Osteocyte (in vitro differentiated cells): ENCODE measurements around the gene HS6ST1. TPM values are rescaled to one million over a fixed set of nuclear protein-coding genes. Genes with fewer than 3 reads are reported as not detected.

Experiments
- DNase-seq: peaks from one replicate; pipeline ENCODE4 v3.0.0; 2021; ENCODE audit warnings: mixed read lengths; ENCODE audit not compliant: unreplicated experiment; ENCODE audit errors: extremely low spot score
- H3K27ac Mint-ChIP-seq: one replicate; pipeline ENCODE4 v1.8.0; 2021; ENCODE audit warnings: mild to moderate bottlenecking, mixed read lengths; ENCODE audit not compliant: unreplicated experiment
- H3K27me3 Mint-ChIP-seq: one replicate; pipeline ENCODE4 v1.8.0; 2021; ENCODE audit warnings: mixed read lengths; ENCODE audit not compliant: unreplicated experiment
- H3K36me3 Mint-ChIP-seq: one replicate; pipeline ENCODE4 v1.8.0; 2021; ENCODE audit warnings: mixed read lengths; ENCODE audit not compliant: unreplicated experiment
- H3K4me1 Mint-ChIP-seq: one replicate; pipeline ENCODE4 v1.8.0; 2021; ENCODE audit warnings: mixed read lengths; ENCODE audit not compliant: unreplicated experiment
- H3K4me3 Mint-ChIP-seq: one replicate; pipeline ENCODE4 v1.8.0; 2021; ENCODE audit warnings: mild to moderate bottlenecking, moderate library complexity, mixed read lengths; ENCODE audit not compliant: unreplicated experiment
- H3K9me3 Mint-ChIP-seq: one replicate; pipeline ENCODE4 v1.8.0; 2021; ENCODE audit warnings: mixed read lengths; ENCODE audit not compliant: unreplicated experiment
- total RNA-seq: library from RNA; stranded (reverse); gene quantifications from 2 replicates; pipeline ENCODE4 v1.2.1, GENCODE V29; 2021
- TF ChIP-seq, protein P1 (sequence below): fragments of 200-600 bp; sonication (generic); IDR thresholded peaks from 2 replicates; pipeline ENCODE4 v1.5.0; 2021; ENCODE audit warnings: antibody characterized with exemption, mild to moderate bottlenecking, moderate library complexity

The HS6ST1 gene
- total RNA-seq, 1 donor from 2014 or later: 43.0 TPM

DNA sequence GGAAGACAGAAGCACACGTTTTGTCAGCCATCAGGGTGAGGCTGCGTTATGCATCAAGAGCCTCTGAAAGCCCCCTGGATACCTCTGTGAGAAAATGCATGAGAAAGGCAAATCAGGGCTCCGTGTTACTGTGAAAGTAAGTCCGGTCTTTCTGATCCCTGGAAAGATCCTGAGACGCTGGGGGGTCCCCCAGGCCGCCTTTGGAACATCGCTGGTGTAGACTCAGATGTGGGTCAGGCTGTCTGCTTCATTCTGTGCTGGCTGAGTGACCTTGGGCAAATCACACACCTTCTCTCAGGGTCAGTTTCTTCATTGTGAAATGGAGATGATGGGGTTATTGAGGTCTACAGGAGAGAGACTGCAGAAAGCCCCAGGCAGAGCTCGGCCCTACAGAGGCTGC is 42.0 kb upstream of the HS6ST1 start:
- Mint-ChIP-seq H3K27ac (no peak overlapping the region), H3K9me3 (no peaks in the 10 kb centered on the region), H3K36me3 (no peaks in the 10 kb centered on the region), H3K27me3 (no peaks in the 10 kb centered on the region), H3K4me3 (no peak overlapping the region), H3K4me1 (peaks cover 44% of the 10 kb centered on the region)
- TF ChIP-seq, protein P1, sequence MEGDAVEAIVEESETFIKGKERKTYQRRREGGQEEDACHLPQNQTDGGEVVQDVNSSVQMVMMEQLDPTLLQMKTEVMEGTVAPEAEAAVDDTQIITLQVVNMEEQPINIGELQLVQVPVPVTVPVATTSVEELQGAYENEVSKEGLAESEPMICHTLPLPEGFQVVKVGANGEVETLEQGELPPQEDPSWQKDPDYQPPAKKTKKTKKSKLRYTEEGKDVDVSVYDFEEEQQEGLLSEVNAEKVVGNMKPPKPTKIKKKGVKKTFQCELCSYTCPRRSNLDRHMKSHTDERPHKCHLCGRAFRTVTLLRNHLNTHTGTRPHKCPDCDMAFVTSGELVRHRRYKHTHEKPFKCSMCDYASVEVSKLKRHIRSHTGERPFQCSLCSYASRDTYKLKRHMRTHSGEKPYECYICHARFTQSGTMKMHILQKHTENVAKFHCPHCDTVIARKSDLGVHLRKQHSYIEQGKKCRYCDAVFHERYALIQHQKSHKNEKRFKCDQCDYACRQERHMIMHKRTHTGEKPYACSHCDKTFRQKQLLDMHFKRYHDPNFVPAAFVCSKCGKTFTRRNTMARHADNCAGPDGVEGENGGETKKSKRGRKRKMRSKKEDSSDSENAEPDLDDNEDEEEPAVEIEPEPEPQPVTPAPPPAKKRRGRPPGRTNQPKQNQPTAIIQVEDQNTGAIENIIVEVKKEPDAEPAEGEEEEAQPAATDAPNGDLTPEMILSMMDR: no peak
- no peak for DNase-seq

DNA sequence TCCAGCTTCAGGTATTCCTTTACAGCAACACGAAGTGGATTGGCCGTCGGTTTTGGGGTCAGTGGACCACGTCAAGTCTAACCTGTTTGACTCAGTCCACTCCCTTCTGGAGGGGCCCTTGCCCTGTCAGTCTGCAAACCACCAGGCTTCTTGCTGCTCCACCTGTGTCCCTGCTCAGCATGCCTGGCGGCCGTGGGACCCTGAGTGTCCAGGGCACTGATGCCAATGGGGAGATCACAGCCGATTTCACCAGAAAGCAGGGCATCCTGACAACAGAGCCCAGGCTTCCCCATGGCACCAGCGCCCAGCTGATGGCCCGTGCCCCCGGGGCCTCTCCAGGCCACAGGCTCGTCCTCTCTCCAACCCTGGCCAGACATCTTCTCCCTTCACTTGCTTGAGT is 41.2 kb upstream of the HS6ST1 start:
- no peaks in the 10 kb centered on the region for H3K36me3 Mint-ChIP-seq
- no peaks in the 10 kb centered on the region for H3K27me3 Mint-ChIP-seq
- DNase-seq: peak; percentile 77
- H3K9me3 Mint-ChIP-seq: no peaks in the 10 kb centered on the region
- no peak overlapping the region for H3K4me3 Mint-ChIP-seq
- TF ChIP-seq, protein P1: no peak
- H3K27ac Mint-ChIP-seq: no peak overlapping the region
- H3K4me1 Mint-ChIP-seq: peaks cover 35% of the 10 kb centered on the region

- TF ChIP-seq, protein P1: no peak
- H3K27me3 Mint-ChIP-seq: no peaks in the 10 kb centered on the region
- peak; percentile 72 for DNase-seq
- no peak overlapping the region for H3K27ac Mint-ChIP-seq
- no peak overlapping the region for H3K4me3 Mint-ChIP-seq
- H3K36me3 Mint-ChIP-seq: no peaks in the 10 kb centered on the region
- H3K4me1 Mint-ChIP-seq: peaks cover 31% of the 10 kb centered on the region
- no peaks in the 10 kb centered on the region for H3K9me3 Mint-ChIP-seq
Measured at GRCh38 chr2:128358941-128359731, 40.5 kb upstream of the HS6ST1 start.

- Mint-ChIP-seq H3K27ac (no peak overlapping the region), H3K9me3 (no peaks in the 10 kb centered on the region), H3K36me3 (no peaks in the 10 kb centered on the region), H3K4me3 (no peak overlapping the region), H3K27me3 (no peaks in the 10 kb centered on the region), H3K4me1 (peaks cover 17% of the 10 kb centered on the region)
- DNase-seq: peak; percentile 66
- TF ChIP-seq, protein P1: no peak
Measured at GRCh38 chr2:128357506-128358370, 39.1 kb upstream of the HS6ST1 start.

DNA sequence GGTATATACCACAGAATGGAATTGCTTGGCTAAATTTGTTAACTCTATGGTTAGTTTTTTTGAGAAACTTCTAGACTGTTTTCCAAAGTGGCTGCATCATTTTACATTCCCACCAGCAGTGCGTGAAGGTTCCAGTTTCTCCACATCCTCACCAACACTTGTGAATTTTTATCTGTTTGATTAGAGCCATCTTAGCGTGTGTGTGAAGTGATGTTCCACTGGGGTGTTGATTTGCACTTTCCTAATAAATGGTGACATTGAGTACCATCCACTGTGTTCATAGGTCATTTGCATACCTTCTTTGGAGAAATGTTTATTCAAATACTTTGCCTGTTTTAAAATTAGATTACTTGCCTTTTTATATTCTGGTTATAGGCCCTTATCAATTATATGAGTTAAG is 37.5 kb upstream of the HS6ST1 start:
- peaks cover 8% of the 10 kb centered on the region for H3K9me3 Mint-ChIP-seq
- no peaks in the 10 kb centered on the region for H3K27me3 Mint-ChIP-seq
- no peak overlapping the region for H3K27ac Mint-ChIP-seq
- TF ChIP-seq, protein P1: no peak
- H3K4me1 Mint-ChIP-seq: peaks cover 3% of the 10 kb centered on the region
- H3K4me3 Mint-ChIP-seq: no peak overlapping the region
- no peak for DNase-seq
- peaks cover 4% of the 10 kb centered on the region for H3K36me3 Mint-ChIP-seq
